H9 (cell line): ENCODE measurements around the gene KRT6B. TPM values are rescaled to one million over a fixed set of nuclear protein-coding genes. Genes with fewer than 3 reads are reported as not detected.

ENCODE experiments used
- DNase-seq: peaks from one replicate; pipeline ENCODE4 v3.0.0-alpha.2; 2017
- H2AFZ ChIP-seq: one replicate; pipeline ENCODE4 v1.6.1; 2013; ENCODE audit warnings: mild to moderate bottlenecking, low read length, control low read depth, moderate library complexity
- H2AK5ac ChIP-seq: 2 replicates; pipeline ENCODE4 v1.6.1; 2013; ENCODE audit warnings: low read length, control low read depth, mixed read lengths; ENCODE audit not compliant: insufficient read length
- H2BK120ac ChIP-seq: one replicate; pipeline ENCODE4 v1.6.1; 2013; ENCODE audit warnings: low read depth, mild to moderate bottlenecking, low read length, control low read depth, inconsistent platforms; ENCODE audit not compliant: poor library complexity, severe bottlenecking
- H2BK12ac ChIP-seq: 2 replicates; pipeline ENCODE4 v1.6.1; 2013; ENCODE audit warnings: low read length, control low read depth, mixed read lengths, low read depth; ENCODE audit not compliant: insufficient read length
- H2BK15ac ChIP-seq: 2 replicates; pipeline ENCODE4 v1.6.1; 2013; ENCODE audit warnings: low read depth, low read length, control low read depth
- H2BK20ac ChIP-seq: one replicate; pipeline ENCODE4 v1.6.1; 2013; ENCODE audit warnings: low read depth, mild to moderate bottlenecking, low read length, control low read depth, inconsistent platforms; ENCODE audit not compliant: poor library complexity, severe bottlenecking
- H2BK5ac ChIP-seq: 2 replicates; pipeline ENCODE4 v1.6.1; 2013; ENCODE audit warnings: low read length, control low read depth, mixed read lengths; ENCODE audit not compliant: insufficient read length
- H3K14ac ChIP-seq: 2 replicates; pipeline ENCODE4 v1.6.1; 2013; ENCODE audit warnings: low read length, control low read depth; ENCODE audit not compliant: insufficient read depth
- H3K18ac ChIP-seq: 2 replicates; pipeline ENCODE4 v1.6.1; 2013; ENCODE audit warnings: low read depth, mild to moderate bottlenecking, mixed read lengths, low read length, control low read depth; ENCODE audit not compliant: insufficient read length
- H3K23ac ChIP-seq: 2 replicates; pipeline ENCODE4 v1.6.1; 2013; ENCODE audit warnings: low read length, control low read depth, mixed read lengths, low read depth; ENCODE audit not compliant: insufficient read length
- H3K23me2 ChIP-seq: 2 replicates; pipeline ENCODE4 v1.6.1; 2013; ENCODE audit warnings: low read depth, mild to moderate bottlenecking, mixed read lengths, low read length, control low read depth; ENCODE audit not compliant: insufficient read length, poor library complexity, severe bottlenecking
- H3K27ac ChIP-seq: 2 replicates; pipeline ENCODE4 v1.5.1; 2013; ENCODE audit warnings: low read length, control low read depth, mixed read lengths, low read depth; ENCODE audit not compliant: insufficient read length
- H3K27me3 ChIP-seq: 2 replicates; pipeline ENCODE4 v1.6.1; 2013; ENCODE audit warnings: low read length, control low read depth, inconsistent platforms; ENCODE audit not compliant: insufficient read depth
- H3K4ac ChIP-seq: 2 replicates; pipeline ENCODE4 v1.6.1; 2013; ENCODE audit warnings: low read depth, mild to moderate bottlenecking, control low read depth, inconsistent platforms, low read length, moderate library complexity
- H3K4me1 ChIP-seq: 2 replicates; pipeline ENCODE4 v1.6.1; 2013; ENCODE audit warnings: low read length, control low read depth, inconsistent platforms; ENCODE audit not compliant: insufficient read depth
- H3K4me2 ChIP-seq: 2 replicates; pipeline ENCODE4 v1.6.1; 2013; ENCODE audit warnings: low read length, control low read depth, mixed read lengths; ENCODE audit not compliant: insufficient read length, insufficient read depth
- H3K56ac ChIP-seq: 2 replicates; pipeline ENCODE4 v1.6.1; 2013; ENCODE audit warnings: low read depth, mild to moderate bottlenecking, mixed read lengths, low read length, control low read depth; ENCODE audit not compliant: insufficient read length
- H3K79me1 ChIP-seq: 2 replicates; pipeline ENCODE4 v1.6.1; 2013; ENCODE audit warnings: low read depth, mild to moderate bottlenecking, moderate library complexity, low read length, control low read depth, inconsistent platforms; ENCODE audit not compliant: insufficient read depth, poor library complexity, severe bottlenecking
- H3K79me2 ChIP-seq: 2 replicates; pipeline ENCODE4 v1.6.1; 2013; ENCODE audit warnings: low read length, control low read depth, inconsistent platforms; ENCODE audit not compliant: insufficient read depth
- H3K9ac ChIP-seq: 2 replicates; pipeline ENCODE4 v1.6.1; 2013; ENCODE audit warnings: low read length, control low read depth, mixed read lengths; ENCODE audit not compliant: insufficient read length; ENCODE audit errors: extremely low read depth
- H3K9me3 ChIP-seq: one replicate; pipeline ENCODE4 v1.6.1; 2013; ENCODE audit warnings: low read depth, low read length, inconsistent platforms; ENCODE audit not compliant: control insufficient read depth
- H3T11ph ChIP-seq: one replicate; pipeline ENCODE4 v1.6.1; 2013; ENCODE audit warnings: mild to moderate bottlenecking, low read length, control low read depth, inconsistent platforms
- H4K20me1 ChIP-seq: one replicate; pipeline ENCODE4 v1.6.1; 2013; ENCODE audit not compliant: control insufficient read depth, insufficient read length, insufficient read depth
- H4K5ac ChIP-seq: 2 replicates; pipeline ENCODE4 v1.6.1; 2013; ENCODE audit warnings: low read depth, mild to moderate bottlenecking, mixed read lengths, low read length, control low read depth; ENCODE audit not compliant: insufficient read length
- H4K8ac ChIP-seq: replicated peaks from 2 replicates; pipeline ENCODE4 v1.6.1; 2013; ENCODE audit warnings: low read length, control low read depth, mixed read lengths, low read depth; ENCODE audit not compliant: insufficient read length
- H4K91ac ChIP-seq: 2 replicates; pipeline ENCODE4 v1.6.1; 2013; ENCODE audit warnings: low read depth, mild to moderate bottlenecking, moderate library complexity, mixed read lengths, low read length, control low read depth; ENCODE audit not compliant: insufficient read length
- H3K27ac Mint-ChIP-seq, 3 experiments: 2 replicates in 2 of 3; 3 replicates in 1 of 3; pipeline ENCODE4 v1.8.0; 2020 to 2021; ENCODE audit warnings: mixed read lengths in 3 of 3, mild to moderate bottlenecking in 1 of 3, moderate library complexity in 1 of 3
- H3K27me3 Mint-ChIP-seq: 2 replicates; pipeline ENCODE4 v1.8.0; 2021; ENCODE audit warnings: low read depth, mild to moderate bottlenecking, moderate library complexity, mixed read lengths
- H3K36me3 Mint-ChIP-seq, 3 experiments: 2 replicates in 2 of 3; 3 replicates in 1 of 3; pipeline ENCODE4 v1.8.0; 2020 to 2021; ENCODE audit warnings: low read depth in 3 of 3, mixed read lengths in 3 of 3; ENCODE audit not compliant: insufficient read depth in 1 of 3
- H3K4me1 Mint-ChIP-seq, 2 experiments: 2 replicates each; pipeline ENCODE4 v1.8.0; 2020; ENCODE audit warnings: mixed read lengths in 2 of 2
- H3K4me3 Mint-ChIP-seq, 2 experiments: 2 replicates in 1 of 2; 3 replicates in 1 of 2; pipeline ENCODE4 v1.8.0; 2020 to 2021; ENCODE audit warnings: mild to moderate bottlenecking in 2 of 2, mixed read lengths in 2 of 2, moderate library complexity in 1 of 2
- H3K9me3 Mint-ChIP-seq, 2 experiments: 2 replicates in 1 of 2; 3 replicates in 1 of 2; pipeline ENCODE4 v1.8.0; 2020; ENCODE audit warnings: mild to moderate bottlenecking in 2 of 2, mixed read lengths in 2 of 2, moderate library complexity in 1 of 2
- WGBS: extraction: QIAGEN DNeasy Blood & Tissue Kit; methylation state at CpG from one replicate; pipeline ENCODE4 v1.1.7; 2013; ENCODE audit warnings: missing lambda C conversion rate, low lambda C conversion rate, mixed read lengths; ENCODE audit not compliant: insufficient read length; ENCODE audit errors: extremely low coverage; 5-methylcytosine and 5-hydroxymethylcytosine counted together
- total RNA-seq: library from RNA; stranded (reverse); gene quantifications from 2 replicates; pipeline ENCODE4 v1.2.1, GENCODE V29; 2021
- TF ChIP-seq, protein P1 (sequence below): fragments of 200-600 bp; sonication (generic); conservative IDR thresholded peaks from 3 replicates; pipeline ENCODE4 v1.8.0; 2021; ENCODE audit warnings: antibody characterized with exemption, mild to moderate bottlenecking

Gene KRT6B
- total RNA-seq, 1 experiment from 2014 or later: not detected

- Histone ChIP-seq H2BK15ac (no peak overlapping the region), H3T11ph (no peak overlapping the region), H2BK20ac (no peak overlapping the region), H3K18ac (no peak overlapping the region), H2BK5ac (no peak overlapping the region), H3K4me1 (no peaks in the 10 kb centered on the region), H4K20me1 (no peaks in the 10 kb centered on the region), H2AK5ac (no peak overlapping the region), H2AFZ (no peak overlapping the region), H3K9me3 (no peaks in the 10 kb centered on the region), H3K23ac (no peak overlapping the region), H4K5ac (no peak overlapping the region), H2BK12ac (no peak overlapping the region), H3K14ac (no peak overlapping the region), H3K4ac (no peak overlapping the region), H3K79me1 (no peaks in the 10 kb centered on the region), H3K27me3 (no peaks in the 10 kb centered on the region), H3K23me2 (peaks cover 3% of the 10 kb centered on the region), H3K27ac (no peak overlapping the region), H3K9ac (no peak overlapping the region), H4K8ac (no peak overlapping the region), H3K79me2 (no peaks in the 10 kb centered on the region), H3K4me2 (no peak overlapping the region), H4K91ac (no peak overlapping the region), H2BK120ac (no peak overlapping the region), H3K56ac (no peak overlapping the region)
- Mint-ChIP-seq H3K9me3 (peaks cover 11% of the 10 kb centered on the region in 2 experiments), H3K27ac (no peak overlapping the region; a peak in 1 of 7 replicates), H3K36me3 (peaks cover 2 to 5% (median 4%) of the 10 kb centered on the region in 3 experiments; a peak in 5 of 7 replicates), H3K4me3 (no peak overlapping the region; a peak in 1 of 5 replicates), H3K27me3 (peaks cover 12% of the 10 kb centered on the region), H3K4me1 (peaks cover 8 to 9% of the 10 kb centered on the region in 2 experiments)
- TF ChIP-seq, protein P1, sequence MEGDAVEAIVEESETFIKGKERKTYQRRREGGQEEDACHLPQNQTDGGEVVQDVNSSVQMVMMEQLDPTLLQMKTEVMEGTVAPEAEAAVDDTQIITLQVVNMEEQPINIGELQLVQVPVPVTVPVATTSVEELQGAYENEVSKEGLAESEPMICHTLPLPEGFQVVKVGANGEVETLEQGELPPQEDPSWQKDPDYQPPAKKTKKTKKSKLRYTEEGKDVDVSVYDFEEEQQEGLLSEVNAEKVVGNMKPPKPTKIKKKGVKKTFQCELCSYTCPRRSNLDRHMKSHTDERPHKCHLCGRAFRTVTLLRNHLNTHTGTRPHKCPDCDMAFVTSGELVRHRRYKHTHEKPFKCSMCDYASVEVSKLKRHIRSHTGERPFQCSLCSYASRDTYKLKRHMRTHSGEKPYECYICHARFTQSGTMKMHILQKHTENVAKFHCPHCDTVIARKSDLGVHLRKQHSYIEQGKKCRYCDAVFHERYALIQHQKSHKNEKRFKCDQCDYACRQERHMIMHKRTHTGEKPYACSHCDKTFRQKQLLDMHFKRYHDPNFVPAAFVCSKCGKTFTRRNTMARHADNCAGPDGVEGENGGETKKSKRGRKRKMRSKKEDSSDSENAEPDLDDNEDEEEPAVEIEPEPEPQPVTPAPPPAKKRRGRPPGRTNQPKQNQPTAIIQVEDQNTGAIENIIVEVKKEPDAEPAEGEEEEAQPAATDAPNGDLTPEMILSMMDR: no peak
- no CpG with 5 or more reads among the region's 4 CpGs for WGBS
- DNase-seq: no peak
Measured at GRCh38 chr12:52413202-52413601, 38.7 kb downstream of the KRT6B start.
